Psoas muscle (tissue), 8 donors: ENCODE results near the gene GRAP2. TPM values are rescaled to one million over a fixed set of nuclear protein-coding genes. Genes with fewer than 3 reads are reported as not detected.
"Not testable (repeated sequence)": the region's sequence is repeated elsewhere in the genome, so short reads cannot be mapped to it uniquely, and the experiment has no call there.

Experiments
- ATAC-seq, 4 donors: fragments of 200-7000 bp; cut with Tn5 transposase; one replicate each; pipeline ENCODE4 v1.9.1; 2020; ENCODE audit warnings: moderate library complexity in 3 of 4, mild to moderate bottlenecking in 2 of 4
- DNase-seq, 2 donors: peaks; one replicate each; pipeline ENCODE4 v3.0.0-alpha.2; 2020
- H3K27ac ChIP-seq: fragments of 200-600 bp; one replicate; pipeline ENCODE4 v1.8.0; 2022
- H3K27me3 ChIP-seq, 3 donors: fragments of 200-600 bp in 1 of 3; one replicate each; pipeline versions ENCODE4 v1.6.1 to v1.8.0; 2013 to 2022; ENCODE audit warnings: low read length in 2 of 3, mild to moderate bottlenecking in 2 of 3, moderate library complexity in 1 of 3; ENCODE audit not compliant: insufficient read depth in 3 of 3
- H3K36me3 ChIP-seq, 2 donors: fragments of 200-600 bp in 1 of 2; one replicate each; pipeline versions ENCODE4 v1.6.1 to v1.8.0; 2013 to 2022; ENCODE audit warnings: low read depth in 1 of 2, mild to moderate bottlenecking in 1 of 2, moderate library complexity in 1 of 2; ENCODE audit not compliant: insufficient read depth in 1 of 2
- H3K4me1 ChIP-seq: fragments of 200-600 bp; one replicate; pipeline ENCODE4 v1.8.0; 2022
- H3K4me3 ChIP-seq: fragments of 200-600 bp; one replicate; pipeline ENCODE4 v1.8.0; 2022; ENCODE audit warnings: mild to moderate bottlenecking
- H3K9me3 ChIP-seq: fragments of 200-600 bp; one replicate; pipeline ENCODE4 v1.8.0; 2022
- CTCF ChIP-seq: fragments of 200-600 bp; IDR thresholded peaks from one replicate; pipeline ENCODE4 v1.8.0; 2022; ENCODE audit warnings: antibody characterized with exemption
- WGBS, 3 donors: extraction: QIAGEN DNeasy Blood & Tissue Kit; methylation state at CpG; one replicate each; pipeline versions ENCODE4 v1.1.6 to v1.1.7; 2013; 5-methylcytosine and 5-hydroxymethylcytosine counted together
- intact Hi-C, 2 donors: fragments of 100-400 bp; cut with DNase I; formaldehyde crosslinking; loops; one replicate each; pipeline versions ENCODE4 v1.11.0 to v1.14.2; 2022
- polyA plus RNA-seq, 3 donors: library from polyadenylated mRNA; stranded (reverse); fragments of 200-250 nt; gene quantifications; one replicate each; pipeline ENCODE4 v1.2.3, GENCODE V29; 2013
- total RNA-seq, 4 donors: library from RNA; stranded (reverse); fragmentation: NEBNext Ultra II Directional in 2 of 4; extraction: Animal tissue kit (Norgen Biotek cat#: 25700) in 2 of 4; gene quantifications; one replicate each; pipeline versions ENCODE4 v1.2.1 to v1.2.4, GENCODE V29; 2021 to 2023
- donor health status: healthy with polysubstance abuse.
- donor health status: DM: no; HTN: no; CAD: no; lungs with moderate emphysema.
- donor health status: Bipolar disorder and iron deficiency.
- donor health status: healthy.
- donor health status: DM: yes; HTN: yes; CAD: no.
- donor health status: DM: no; HTN: no; CAD: no.
- donor health status: DM: no; HTN: no; CAD: no.
- donor health status: DM: yes; HTN: yes; CAD: no.

The GRAP2 gene
- total and polyA plus RNA-seq, 7 donors: 0.18 to 0.88 (median 0.33) TPM

DNA sequence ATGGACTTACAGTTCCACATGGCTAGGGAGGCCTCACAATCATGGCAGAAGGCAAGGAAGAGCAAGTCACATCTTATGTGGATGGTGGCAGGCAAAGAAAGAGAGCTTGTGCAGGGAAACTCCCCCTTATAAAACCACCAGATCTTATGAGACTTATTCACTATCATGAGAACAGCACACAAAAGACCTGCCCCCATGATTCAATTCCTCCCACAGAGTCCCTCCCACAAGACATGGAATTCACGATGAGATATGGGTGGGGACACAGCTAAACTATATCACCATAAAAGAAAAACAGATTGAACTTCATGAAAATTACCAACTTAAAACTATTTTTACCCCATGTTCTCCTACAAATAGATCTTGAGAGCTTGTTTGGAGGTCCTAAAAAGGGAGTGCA, 26.9 kb upstream of the GRAP2 start:
- Histone ChIP-seq H3K27me3 (peaks cover 0 to 14% (median 5%) of the 10 kb centered on the region in 3 donors), H3K27ac (no peak overlapping the region), H3K4me3 (no peak overlapping the region), H3K36me3 (no peaks in the 10 kb centered on the region), H3K9me3 (peaks cover 1% of the 10 kb centered on the region), H3K4me1 (no peaks in the 10 kb centered on the region)
- no peak for TF ChIP-seq CTCF
- 19 to 34% (median 33%) methylated on average over 1 of the region's 1 CpG for WGBS, 3 donors
- DNase-seq (no peak), ATAC-seq (no peak)
- intact Hi-C loops: no loop called here

GRCh38 chr22:39875176-39875885, 25.6 kb upstream of the GRAP2 start:
- 83 to 94% (median 89%) methylated on average over 31 to 39 of the region's 42 CpGs for WGBS, 3 donors
- H3K9me3 ChIP-seq, H3K4me1 ChIP-seq, H3K27ac ChIP-seq, intact Hi-C loops, H3K36me3 ChIP-seq, DNase-seq, H3K27me3 ChIP-seq, H3K4me3 ChIP-seq: not testable (repeated sequence)
- peak in 3 of 4 donors; percentile 43 to 59 (median 52) for ATAC-seq

DNA sequence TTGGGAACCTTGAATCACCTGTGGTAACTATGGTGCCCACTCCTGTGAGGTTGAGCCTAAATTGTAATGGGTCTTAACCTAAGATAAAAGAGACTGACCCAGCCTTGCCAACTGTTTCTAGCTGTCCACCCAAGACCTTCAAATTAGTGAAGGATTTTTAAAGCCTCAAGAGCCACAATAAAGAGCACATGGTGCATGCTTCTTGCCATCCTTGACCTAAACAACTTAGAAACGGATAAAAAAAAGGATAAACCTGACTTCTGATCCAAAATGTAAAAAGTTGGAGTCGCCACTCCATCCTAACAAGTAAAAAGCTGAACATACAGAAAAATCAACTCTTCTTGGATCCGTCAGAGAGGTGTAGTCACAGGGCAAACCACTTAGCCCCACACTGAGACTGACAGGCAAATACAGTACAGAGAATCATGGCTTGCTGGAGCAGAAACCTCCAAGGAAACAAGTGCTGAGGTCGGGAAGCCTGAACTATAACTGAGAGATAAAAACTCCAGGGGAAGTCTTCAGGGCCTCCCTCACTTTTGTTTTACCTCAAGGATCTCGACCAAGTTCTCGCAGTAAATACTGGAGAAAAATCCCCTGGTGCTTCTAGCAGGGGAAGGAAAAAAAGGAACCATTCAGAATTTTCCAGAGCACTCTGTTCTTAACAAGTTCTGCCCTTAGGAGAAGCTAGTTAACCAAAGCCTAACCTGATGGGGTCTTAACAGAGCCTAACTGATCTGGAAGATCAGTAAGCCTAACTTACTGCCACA, 23.6 kb upstream of the GRAP2 start:
- TF ChIP-seq CTCF: no peak
- 62 to 74% (median 65%) methylated on average over 6 of the region's 6 CpGs for WGBS, 3 donors
- intact Hi-C loops: no loop called here

GRCh38 chr22:39880722-39881121, 20.2 kb upstream of the GRAP2 start:
- Histone ChIP-seq H3K4me3 (no peak overlapping the region), H3K27ac (no peak overlapping the region), H3K9me3 (no peaks in the 10 kb centered on the region), H3K27me3 (peaks cover 0 to 14% (median 5%) of the 10 kb centered on the region in 3 donors), H3K36me3 (no peaks in the 10 kb centered on the region), H3K4me1 (no peaks in the 10 kb centered on the region)
- DNase-seq (no peak), ATAC-seq (no peak)
- TF ChIP-seq CTCF: no peak
- intact Hi-C loops: no loop called here

More for the DNA sequence above, 23.6 kb upstream of the GRAP2 start:
- Histone ChIP-seq H3K9me3 (no peaks in the 10 kb centered on the region), H3K27me3 (peaks cover 0 to 8% (median 5%) of the 10 kb centered on the region in 3 donors), H3K4me1 (no peaks in the 10 kb centered on the region), H3K36me3 (no peaks in the 10 kb centered on the region), H3K27ac (no peak overlapping the region), H3K4me3 (no peak overlapping the region)
- ATAC-seq: no peak
- no peak for DNase-seq

- 82 to 92% (median 90%) methylated on average over 1 of the region's 1 CpG for WGBS, 3 donors
- intact Hi-C loops: no loop called here
- H3K27me3 ChIP-seq: peaks cover 0 to 9% (median 0%) of the 10 kb centered on the region in 3 donors
- no peak overlapping the region for H3K4me3 ChIP-seq
- TF ChIP-seq CTCF: no peak
- DNase-seq (no peak), ATAC-seq (no peak)
- no peaks in the 10 kb centered on the region for H3K36me3 ChIP-seq
- H3K4me1 ChIP-seq: no peaks in the 10 kb centered on the region
- H3K9me3 ChIP-seq: no peaks in the 10 kb centered on the region
- no peak overlapping the region for H3K27ac ChIP-seq
Measured at GRCh38 chr22:39883057-39883456, 17.8 kb upstream of the GRAP2 start.

- H3K4me3 ChIP-seq, H3K9me3 ChIP-seq, H3K27me3 ChIP-seq, H3K36me3 ChIP-seq, DNase-seq, H3K27ac ChIP-seq, H3K4me1 ChIP-seq, ATAC-seq, intact Hi-C loops: not testable (repeated sequence)
- 79 to 92% (median 81%) methylated on average over 3 of the region's 3 CpGs for WGBS, 3 donors
Measured at GRCh38 chr22:39889924-39890323, 11.0 kb upstream of the GRAP2 start.
